Testis (tissue), 3 donors: ENCODE measurements around the gene TM4SF5. TPM values are rescaled to one million over a fixed set of nuclear protein-coding genes. Genes with fewer than 3 reads are reported as not detected.
A peak's percentile ranks its signal among the peaks of the same experiment; 100 is the strongest.

Experiments used
- DNase-seq: peaks from one replicate; pipeline ENCODE4 v3.0.0-alpha.2; 2019
- H3K27ac ChIP-seq, 2 donors: fragments of 200-600 bp; sonication (generic); one replicate each; pipeline ENCODE4 v1.5.1; 2019
- H3K27me3 ChIP-seq: fragments of 200-600 bp; sonication (generic); one replicate; pipeline ENCODE4 v1.5.1; 2019
- H3K36me3 ChIP-seq: fragments of 200-600 bp; sonication (generic); one replicate; pipeline ENCODE4 v1.5.1; 2017; ENCODE audit warnings: low read depth; ENCODE audit errors: missing control alignments
- H3K4me1 ChIP-seq: fragments of 200-600 bp; sonication (generic); one replicate; pipeline ENCODE4 v1.5.1; 2019
- H3K4me3 ChIP-seq, 2 donors: fragments of 200-600 bp; sonication (generic); one replicate each; pipeline ENCODE4 v1.5.1; 2017 to 2019
- H3K9me3 ChIP-seq: fragments of 200-600 bp; sonication (generic); one replicate; pipeline ENCODE4 v1.5.1; 2017
- POLR2A ChIP-seq: fragments of 450-650 bp; IDR thresholded peaks from one replicate; pipeline ENCODE4 v1.6.1; 2017; ENCODE audit warnings: antibody characterized with exemption, mild to moderate bottlenecking, moderate library complexity
- WGBS, 2 donors: methylation state at CpG; one replicate each; pipeline ENCODE4 v1.1.5; 2018; 5-methylcytosine and 5-hydroxymethylcytosine counted together
- intact Hi-C: fragments of 100-400 bp; cut with DNase I; formaldehyde crosslinking; loops from one replicate; pipeline ENCODE4 v1.15.1; 2023; ENCODE audit warnings: low total_unique reads
- polyA plus RNA-seq: library from polyadenylated mRNA; stranded (reverse); fragments of 350-450 nt; fragmentation: Illumina TruSeq; extraction: RNeasy Lipid Tissue Mini Kit (QIAGEN cat#74804); gene quantifications from one replicate; pipeline ENCODE4 v1.2.3, GENCODE V29; 2014; ENCODE audit warnings: low read depth, low replicate concordance; ENCODE audit not compliant: insufficient read depth
- total RNA-seq, 2 donors: library from RNA; depleted of rRNA; stranded (reverse); fragments of >200 nt; gene quantifications; one replicate each; pipeline ENCODE4 v1.2.3, GENCODE V29; 2016
- TF ChIP-seq, protein P1 (sequence below), 3 experiments: fragments of 450-650 bp in 2 of 3; fragments of 200-600 bp in 1 of 3; sonication (generic) in 1 of 3; IDR thresholded peaks; one replicate each; pipeline ENCODE4 v1.5.1; 2016 to 2019; ENCODE audit warnings: antibody characterized with exemption in 3 of 3, mild to moderate bottlenecking in 2 of 3, moderate library complexity in 1 of 3

Gene TM4SF5
- total and polyA plus RNA-seq, 3 donors from 2014 or later = 1.5 TPM; not detected in 2

DNA sequence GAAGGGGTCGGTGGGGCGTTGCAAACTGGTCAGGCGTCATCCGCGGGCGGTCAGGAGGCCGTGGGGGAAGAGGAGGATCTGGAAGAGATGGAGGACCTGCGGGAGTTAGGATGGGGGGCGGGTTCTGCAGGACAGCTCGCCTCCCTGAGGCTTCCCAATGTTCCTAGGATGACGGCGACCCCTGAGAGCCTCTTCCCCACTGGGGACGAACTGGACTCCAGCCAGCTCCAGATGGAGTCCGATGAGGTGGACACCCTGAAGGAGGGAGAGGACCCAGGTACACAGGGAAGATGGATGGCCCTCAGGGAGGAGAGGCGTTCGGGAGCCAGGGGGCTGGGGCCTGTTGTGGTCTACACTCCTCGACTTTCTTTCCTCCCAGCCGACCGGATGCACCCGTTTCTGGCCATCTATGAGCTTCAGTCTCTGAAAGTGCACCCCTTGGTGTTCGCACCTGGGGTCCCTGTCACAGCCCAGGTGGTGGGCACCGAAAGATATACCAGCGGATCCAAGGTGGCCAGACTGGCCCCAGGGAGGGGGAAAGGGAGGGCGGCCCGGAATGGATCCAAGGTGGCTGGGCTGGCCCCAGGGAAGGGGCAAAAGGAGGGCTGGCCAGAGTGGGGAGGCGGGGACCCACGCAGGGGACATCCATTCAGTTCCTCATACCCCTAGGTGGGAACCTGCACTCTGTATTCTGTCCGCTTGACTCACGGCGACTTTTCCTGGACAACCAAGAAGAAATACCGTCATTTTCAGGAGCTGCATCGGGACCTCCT is 36.1 kb downstream of the TM4SF5 start:
- no peak for DNase-seq
- Histone ChIP-seq H3K27me3 (no peaks in the 10 kb centered on the region), H3K4me1 (peaks cover 7% of the 10 kb centered on the region), H3K36me3 (no peaks in the 10 kb centered on the region), H3K9me3 (no peaks in the 10 kb centered on the region), H3K27ac (peak overlapping the region; percentile 66 to 70), H3K4me3 (peak overlapping the region; percentile 74 to 87)
- WGBS, 2 donors = 22 to 27% methylated on average over 23 to 31 of the region's 32 CpGs
- no peak for TF ChIP-seq POLR2A
- TF ChIP-seq, protein P1, sequence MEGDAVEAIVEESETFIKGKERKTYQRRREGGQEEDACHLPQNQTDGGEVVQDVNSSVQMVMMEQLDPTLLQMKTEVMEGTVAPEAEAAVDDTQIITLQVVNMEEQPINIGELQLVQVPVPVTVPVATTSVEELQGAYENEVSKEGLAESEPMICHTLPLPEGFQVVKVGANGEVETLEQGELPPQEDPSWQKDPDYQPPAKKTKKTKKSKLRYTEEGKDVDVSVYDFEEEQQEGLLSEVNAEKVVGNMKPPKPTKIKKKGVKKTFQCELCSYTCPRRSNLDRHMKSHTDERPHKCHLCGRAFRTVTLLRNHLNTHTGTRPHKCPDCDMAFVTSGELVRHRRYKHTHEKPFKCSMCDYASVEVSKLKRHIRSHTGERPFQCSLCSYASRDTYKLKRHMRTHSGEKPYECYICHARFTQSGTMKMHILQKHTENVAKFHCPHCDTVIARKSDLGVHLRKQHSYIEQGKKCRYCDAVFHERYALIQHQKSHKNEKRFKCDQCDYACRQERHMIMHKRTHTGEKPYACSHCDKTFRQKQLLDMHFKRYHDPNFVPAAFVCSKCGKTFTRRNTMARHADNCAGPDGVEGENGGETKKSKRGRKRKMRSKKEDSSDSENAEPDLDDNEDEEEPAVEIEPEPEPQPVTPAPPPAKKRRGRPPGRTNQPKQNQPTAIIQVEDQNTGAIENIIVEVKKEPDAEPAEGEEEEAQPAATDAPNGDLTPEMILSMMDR (IDR thresholded peaks at IDR 0.05) = no peak
- intact Hi-C loops = no loop called here

DNA sequence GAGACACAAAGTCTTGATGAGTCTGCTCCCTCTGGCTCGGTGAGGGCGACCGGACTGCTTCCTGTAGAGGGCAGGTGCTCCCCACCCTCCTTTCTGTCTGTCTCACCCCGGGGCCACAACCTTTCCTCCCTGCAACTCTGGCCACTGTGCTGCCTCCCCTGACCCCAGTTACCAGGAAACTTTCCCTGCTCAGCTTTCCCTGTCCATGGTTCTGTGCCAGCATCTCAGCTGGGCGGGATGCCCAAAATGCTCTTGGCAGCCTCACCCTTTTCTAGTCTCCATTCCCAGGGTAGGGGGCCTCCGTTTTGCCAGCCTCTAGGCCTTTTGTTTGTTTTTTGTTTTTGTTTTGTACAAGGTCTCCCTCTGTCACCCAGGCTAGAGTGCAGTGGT is 36.7 kb downstream of the TM4SF5 start:
- Histone ChIP-seq H3K36me3 (no peaks in the 10 kb centered on the region), H3K27ac (no peak overlapping the region), H3K4me3 (no peak overlapping the region), H3K27me3 (no peaks in the 10 kb centered on the region), H3K4me1 (peaks cover 7% of the 10 kb centered on the region), H3K9me3 (no peaks in the 10 kb centered on the region)
- intact Hi-C loops = no loop called here
- no peak for TF ChIP-seq POLR2A
- TF ChIP-seq, protein P1 (IDR thresholded peaks at IDR 0.05) = no peak
- WGBS, 2 donors = 45 to 62% methylated on average over 6 of the region's 6 CpGs
- peak; percentile 61 for DNase-seq

DNA sequence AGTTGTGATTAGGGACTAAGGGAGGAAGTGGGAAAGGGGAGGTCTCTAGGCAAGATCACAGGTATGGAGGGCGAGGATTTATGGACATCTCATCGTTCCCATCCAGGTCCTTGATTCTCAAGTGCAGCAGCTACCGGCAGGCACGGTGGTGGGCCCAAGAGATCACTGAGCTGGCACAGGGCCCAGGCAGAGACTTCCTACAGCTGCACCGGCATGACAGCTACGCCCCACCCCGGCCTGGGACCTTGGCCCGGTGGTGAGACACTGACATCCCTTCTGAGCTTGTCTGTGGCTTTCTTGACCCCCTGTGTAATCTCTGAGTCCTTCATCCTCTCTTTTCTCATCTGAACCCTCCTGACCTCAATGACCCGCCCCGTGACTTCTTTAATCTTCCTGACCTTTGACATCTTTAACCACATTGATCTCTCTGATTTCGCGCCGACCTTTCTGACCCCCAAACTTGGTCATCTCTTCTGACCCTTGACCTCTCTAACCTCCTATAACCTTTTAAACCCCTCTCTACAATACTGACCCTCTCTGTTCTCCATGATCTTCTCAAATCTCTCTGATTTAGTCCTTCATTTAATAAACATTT is 39.1 kb downstream of the TM4SF5 start:
- WGBS, 2 donors = 76% methylated on average over 13 of the region's 13 CpGs
- H3K4me1 ChIP-seq = peaks cover 7% of the 10 kb centered on the region
- intact Hi-C loops = no loop called here
- no peak for TF ChIP-seq POLR2A
- TF ChIP-seq, protein P1 (IDR thresholded peaks at IDR 0.05) = no peak
- H3K36me3 ChIP-seq = no peaks in the 10 kb centered on the region
- no peak for DNase-seq
- no peak overlapping the region for H3K4me3 ChIP-seq
- no peaks in the 10 kb centered on the region for H3K27me3 ChIP-seq
- H3K9me3 ChIP-seq = no peaks in the 10 kb centered on the region
- H3K27ac ChIP-seq = no peak overlapping the region

DNA sequence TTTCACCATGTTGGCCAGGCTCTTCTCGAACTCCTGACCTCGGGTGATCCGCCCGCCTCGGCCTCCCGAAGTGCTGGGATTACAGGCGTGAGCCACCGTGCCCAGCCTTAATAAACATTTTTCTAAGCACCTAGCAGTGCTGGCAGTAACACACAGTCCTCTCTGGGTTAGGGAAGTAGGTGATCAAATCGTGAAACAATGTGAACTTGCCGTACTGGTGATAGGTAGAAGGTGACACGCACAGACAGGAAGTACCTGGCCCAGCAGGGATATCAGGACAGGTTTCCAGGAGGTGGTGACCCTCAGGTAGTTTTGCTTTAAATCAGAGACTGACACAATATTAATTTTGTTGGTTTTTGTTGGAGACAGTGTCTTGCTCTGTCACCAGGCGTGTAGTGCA is 39.8 kb downstream of the TM4SF5 start:
- peaks cover 7% of the 10 kb centered on the region for H3K4me1 ChIP-seq
- no peaks in the 10 kb centered on the region for H3K36me3 ChIP-seq
- WGBS, 2 donors = 92 to 94% methylated on average over 12 of the region's 12 CpGs
- TF ChIP-seq POLR2A = no peak
- TF ChIP-seq, protein P1 (IDR thresholded peaks at IDR 0.05) = no peak
- intact Hi-C loops = no loop called here
- H3K27me3 ChIP-seq = no peaks in the 10 kb centered on the region
- H3K9me3 ChIP-seq = no peaks in the 10 kb centered on the region
- no peak overlapping the region for H3K27ac ChIP-seq
- DNase-seq = no peak
- H3K4me3 ChIP-seq = no peak overlapping the region
